HepG2 (cell line): ENCODE measurements around the gene KCTD6. TPM values are rescaled to one million over a fixed set of nuclear protein-coding genes. Genes with fewer than 3 reads are reported as not detected.

Experiments used
- GATAD2A ChIP-seq: IDR thresholded peaks from 2 replicates; pipeline ENCODE4 v1.6.1; 2016
- KLF15 ChIP-seq: sonication (generic); formaldehyde crosslinking; IDR thresholded peaks from 2 replicates; pipeline ENCODE4 v1.8.1; 2023; ENCODE audit warnings: borderline replicate concordance, mild to moderate bottlenecking, inconsistent platforms, missing genetic modification reagents, mixed read lengths
- PCBP2 ChIP-seq: fragments of 200-400 bp; formaldehyde crosslinking; optimal IDR thresholded peaks from 2 replicates; pipeline ENCODE3; 2018; ENCODE audit warnings: low read length, low read depth; ENCODE audit not compliant: poor library complexity, severe bottlenecking
- POLR2A ChIP-seq, 2 experiments: IDR thresholded peaks; 2 replicates each; pipeline ENCODE4 v1.6.1; 2011; ENCODE audit warnings: low read depth in 2 of 2, low read length in 2 of 2, mild to moderate bottlenecking in 1 of 2, moderate library complexity in 1 of 2; ENCODE audit not compliant: insufficient read depth in 1 of 2
- RARA ChIP-seq: IDR thresholded peaks from 2 replicates; pipeline ENCODE4 v1.6.1; 2016; ENCODE audit warnings: missing genetic modification reagents, missing compliant biosample characterization
- YY1 ChIP-seq: IDR thresholded peaks from 2 replicates; pipeline ENCODE4 v1.6.1; 2011; ENCODE audit warnings: low read length, low read depth, moderate library complexity, mild to moderate bottlenecking; ENCODE audit not compliant: insufficient read depth, insufficient replicate concordance
- ZMYM3 ChIP-seq: sonication (generic); formaldehyde crosslinking; IDR thresholded peaks from 2 replicates; pipeline ENCODE4 v1.5.1; 2020; ENCODE audit warnings: mild to moderate bottlenecking, missing genetic modification reagents
- ZMYM4 ChIP-seq: sonication (generic); formaldehyde crosslinking; IDR thresholded peaks from 2 replicates; pipeline ENCODE4 v1.8.1; 2023; ENCODE audit warnings: mild to moderate bottlenecking, missing genetic modification reagents
- ZNF326 ChIP-seq: sonication (generic); formaldehyde crosslinking; IDR thresholded peaks from 2 replicates; pipeline ENCODE4 v1.4.0; 2020; ENCODE audit warnings: missing genetic modification reagents, borderline replicate concordance
- ZNF652 ChIP-seq: IDR thresholded peaks from 2 replicates; pipeline ENCODE4 v1.6.1; 2016; ENCODE audit warnings: low read depth, borderline replicate concordance
- ZNF687 ChIP-seq: sonication (generic); formaldehyde crosslinking; IDR thresholded peaks from 2 replicates; pipeline ENCODE4 v1.5.1; 2020; ENCODE audit warnings: mild to moderate bottlenecking, missing genetic modification reagents, moderate library complexity
- polyA plus RNA-seq, 8 experiments: library from polyadenylated mRNA; depleted of rRNA in 3 of 8; stranded (reverse) in 7 of 8; unstranded in 1 of 8; fragments of >200 nt; fragmentation: Illumina TruSeq in 4 of 8; extraction: Trizol in 4 of 8; gene quantifications; 2 replicates each; pipeline versions ENCODE4 v1.2.1 to v1.2.3, GENCODE V29; 2011 to 2016; ENCODE audit warnings: low read depth in 4 of 8, missing spikeins in 1 of 8, mixed read lengths in 1 of 8; ENCODE audit not compliant: insufficient read depth in 1 of 8
- total RNA-seq, 5 experiments: library from RNA; depleted of rRNA; stranded (reverse); fragments of >200 nt; fragmentation: Illumina TruSeq; extraction: Trizol; gene quantifications; 2 replicates each; pipeline ENCODE4 v1.2.3, GENCODE V29; 2016; ENCODE audit warnings: low read depth in 1 of 5
- TF ChIP-seq, protein P1 (sequence below): sonication (generic); formaldehyde crosslinking; IDR thresholded peaks from 2 replicates; pipeline ENCODE4 v1.8.1; 2022; ENCODE audit warnings: low read depth, mild to moderate bottlenecking, missing genetic modification reagents
- TF ChIP-seq, protein P2 (sequence below): sonication (generic); formaldehyde crosslinking; IDR thresholded peaks from 2 replicates; pipeline ENCODE4 v1.5.0; 2020; ENCODE audit warnings: missing genetic modification reagents
- TF ChIP-seq, protein P3 (sequence below): sonication (generic); formaldehyde crosslinking; IDR thresholded peaks from 2 replicates; pipeline ENCODE4 v1.5.0; 2020; ENCODE audit warnings: missing genetic modification reagents
- TF ChIP-seq, protein P4 (sequence below): sonication (generic); formaldehyde crosslinking; conservative IDR thresholded peaks from 2 replicates; pipeline ENCODE4 v1.8.0; 2022; ENCODE audit warnings: mild to moderate bottlenecking, moderate library complexity, missing genetic modification reagents

The KCTD6 gene
- total and polyA plus RNA-seq, 2 of the 13 experiments (the other 11 are each of a cell fraction or from before 2014, with no cell fraction given): 13.4 to 14.2 TPM

GRCh38 chr3:58462829-58463180 is 29.1 kb upstream of the KCTD6 start (continued):
- TF ChIP-seq ZNF687 (CRISPR knock-in tag) (peak; percentile 14; the same call in 1 of the 2 replicates), ZMYM3 (CRISPR knock-in tag) (peak; percentile 84; the same call in 1 of the 2 replicates), ZNF326 (CRISPR knock-in tag) (no peak), ZMYM4 (CRISPR knock-in tag) (peak; percentile 51; the same call in 1 of the 2 replicates), POLR2A (IDR thresholded peaks at IDR 0.05; ENCODE audit: insufficient read depth in 1 of 2, low read depth in 2 of 2, low read length in 2 of 2) (peak in 1 of 2 experiments; percentile 8; a peak in 1 of 4 replicates), YY1 (peak; percentile 92), PCBP2 (no peak), GATAD2A (0 out of 2 replicates have a peak, but pooled peaks have one; percentile 13), KLF15 (CRISPR knock-in tag) (no peak), ZNF652 (CRISPR knock-in tag) (peak; percentile 98), RARA (CRISPR knock-in tag) (0 out of 2 replicates have a peak, but pooled peaks have one; percentile 8)
- TF ChIP-seq, protein P1, sequence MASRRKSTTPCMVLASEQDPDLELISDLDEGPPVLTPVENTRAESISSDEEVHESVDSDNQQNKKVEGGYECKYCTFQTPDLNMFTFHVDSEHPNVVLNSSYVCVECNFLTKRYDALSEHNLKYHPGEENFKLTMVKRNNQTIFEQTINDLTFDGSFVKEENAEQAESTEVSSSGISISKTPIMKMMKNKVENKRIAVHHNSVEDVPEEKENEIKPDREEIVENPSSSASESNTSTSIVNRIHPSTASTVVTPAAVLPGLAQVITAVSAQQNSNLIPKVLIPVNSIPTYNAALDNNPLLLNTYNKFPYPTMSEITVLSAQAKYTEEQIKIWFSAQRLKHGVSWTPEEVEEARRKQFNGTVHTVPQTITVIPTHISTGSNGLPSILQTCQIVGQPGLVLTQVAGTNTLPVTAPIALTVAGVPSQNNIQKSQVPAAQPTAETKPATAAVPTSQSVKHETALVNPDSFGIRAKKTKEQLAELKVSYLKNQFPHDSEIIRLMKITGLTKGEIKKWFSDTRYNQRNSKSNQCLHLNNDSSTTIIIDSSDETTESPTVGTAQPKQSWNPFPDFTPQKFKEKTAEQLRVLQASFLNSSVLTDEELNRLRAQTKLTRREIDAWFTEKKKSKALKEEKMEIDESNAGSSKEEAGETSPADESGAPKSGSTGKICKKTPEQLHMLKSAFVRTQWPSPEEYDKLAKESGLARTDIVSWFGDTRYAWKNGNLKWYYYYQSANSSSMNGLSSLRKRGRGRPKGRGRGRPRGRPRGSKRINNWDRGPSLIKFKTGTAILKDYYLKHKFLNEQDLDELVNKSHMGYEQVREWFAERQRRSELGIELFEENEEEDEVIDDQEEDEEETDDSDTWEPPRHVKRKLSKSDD (CRISPR knock-in tag): no peak
- TF ChIP-seq, protein P2, sequence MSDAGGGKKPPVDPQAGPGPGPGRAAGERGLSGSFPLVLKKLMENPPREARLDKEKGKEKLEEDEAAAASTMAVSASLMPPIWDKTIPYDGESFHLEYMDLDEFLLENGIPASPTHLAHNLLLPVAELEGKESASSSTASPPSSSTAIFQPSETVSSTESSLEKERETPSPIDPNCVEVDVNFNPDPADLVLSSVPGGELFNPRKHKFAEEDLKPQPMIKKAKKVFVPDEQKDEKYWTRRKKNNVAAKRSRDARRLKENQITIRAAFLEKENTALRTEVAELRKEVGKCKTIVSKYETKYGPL (CRISPR knock-in tag): no peak
- TF ChIP-seq, protein P3, sequence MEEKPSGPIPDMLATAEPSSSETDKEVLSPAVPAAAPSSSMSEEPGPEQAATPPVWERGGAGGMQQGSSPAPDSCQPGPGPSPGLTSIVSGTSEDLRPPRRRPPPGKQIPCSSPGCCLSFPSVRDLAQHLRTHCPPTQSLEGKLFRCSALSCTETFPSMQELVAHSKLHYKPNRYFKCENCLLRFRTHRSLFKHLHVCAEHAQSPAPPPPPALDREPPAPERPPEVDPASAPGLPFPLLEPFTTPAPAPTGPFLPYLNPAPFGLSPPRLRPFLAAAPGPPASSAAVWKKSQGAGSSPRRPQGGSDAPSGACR (CRISPR knock-in tag): peak; percentile 76; the same call in 1 of the 2 replicates
- TF ChIP-seq, protein P4, sequence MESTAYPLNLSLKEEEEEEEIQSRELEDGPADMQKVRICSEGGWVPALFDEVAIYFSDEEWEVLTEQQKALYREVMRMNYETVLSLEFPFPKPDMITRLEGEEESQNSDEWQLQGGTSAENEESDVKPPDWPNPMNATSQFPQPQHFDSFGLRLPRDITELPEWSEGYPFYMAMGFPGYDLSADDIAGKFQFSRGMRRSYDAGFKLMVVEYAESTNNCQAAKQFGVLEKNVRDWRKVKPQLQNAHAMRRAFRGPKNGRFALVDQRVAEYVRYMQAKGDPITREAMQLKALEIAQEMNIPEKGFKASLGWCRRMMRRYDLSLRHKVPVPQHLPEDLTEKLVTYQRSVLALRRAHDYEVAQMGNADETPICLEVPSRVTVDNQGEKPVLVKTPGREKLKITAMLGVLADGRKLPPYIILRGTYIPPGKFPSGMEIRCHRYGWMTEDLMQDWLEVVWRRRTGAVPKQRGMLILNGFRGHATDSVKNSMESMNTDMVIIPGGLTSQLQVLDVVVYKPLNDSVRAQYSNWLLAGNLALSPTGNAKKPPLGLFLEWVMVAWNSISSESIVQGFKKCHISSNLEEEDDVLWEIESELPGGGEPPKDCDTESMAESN (CRISPR knock-in tag): no peak
